ENCODE data around the gene ZNF254. TPM values are rescaled to one million over a fixed set of nuclear protein-coding genes. Genes with fewer than 3 reads are reported as not detected.

The ZNF254 gene
- total RNA-seq, 2 donors from 2014 or later, result 9.1 to 15.2 TPM

- H3K27me3 ChIP-seq, result no peaks in the 10 kb centered on the region
- no peak for TF ChIP-seq CTCF (IDR thresholded peaks at IDR 0.05)
- peaks cover 4 to 70% of the 10 kb centered on the region in 2 donors for H3K9me3 ChIP-seq
- no peaks in the 10 kb centered on the region for H3K4me1 ChIP-seq
- H3K4me3 ChIP-seq, result no peak overlapping the region
- DNase-seq (ENCODE audit: low spot score), result no peak
- peaks cover 19% of the 10 kb centered on the region for H3K36me3 ChIP-seq
- H3K27ac ChIP-seq, result no peak overlapping the region
Observed at GRCh38 chr19:24140591-24140990, 53.6 kb downstream of the ZNF254 start.

GRCh38 chr19:24141612-24142011 is 54.6 kb downstream of the ZNF254 start:
- no peaks in the 10 kb centered on the region for H3K27me3 ChIP-seq
- no peak for DNase-seq (ENCODE audit: low spot score)
- no peak overlapping the region for H3K27ac ChIP-seq
- peaks cover 4 to 70% of the 10 kb centered on the region in 2 donors for H3K9me3 ChIP-seq
- H3K4me1 ChIP-seq, result no peaks in the 10 kb centered on the region
- no peak overlapping the region for H3K4me3 ChIP-seq
- peaks cover 19% of the 10 kb centered on the region for H3K36me3 ChIP-seq
- no peak for TF ChIP-seq CTCF (IDR thresholded peaks at IDR 0.05)

- Histone ChIP-seq H3K4me3 (no peak overlapping the region), H3K36me3 (peaks cover 20% of the 10 kb centered on the region), H3K27me3 (no peaks in the 10 kb centered on the region), H3K9me3 (peaks cover 1 to 70% of the 10 kb centered on the region in 2 donors), H3K27ac (no peak overlapping the region), H3K4me1 (no peaks in the 10 kb centered on the region)
- no peak for DNase-seq (ENCODE audit: low spot score)
- TF ChIP-seq CTCF (IDR thresholded peaks at IDR 0.05), result no peak
Observed at GRCh38 chr19:24142771-24143170, 55.8 kb downstream of the ZNF254 start.

GRCh38 chr19:24159707-24160106 is 72.7 kb downstream of the ZNF254 start:
- Histone ChIP-seq H3K27me3 (no peaks in the 10 kb centered on the region), H3K36me3 (no peaks in the 10 kb centered on the region), H3K4me3 (no peak overlapping the region), H3K9me3 (peaks cover 0 to 14% of the 10 kb centered on the region in 2 donors), H3K4me1 (no peaks in the 10 kb centered on the region), H3K27ac (no peak overlapping the region)
- peak in 1 of 2 donors; percentile 46 for TF ChIP-seq CTCF (IDR thresholded peaks at IDR 0.05)
- DNase-seq (ENCODE audit: low spot score), result no peak

- Histone ChIP-seq H3K4me3 (no peak overlapping the region), H3K27ac (no peak overlapping the region), H3K36me3 (no peaks in the 10 kb centered on the region), H3K9me3 (peaks cover 0 to 4% of the 10 kb centered on the region in 2 donors), H3K27me3 (no peaks in the 10 kb centered on the region), H3K4me1 (no peaks in the 10 kb centered on the region)
- TF ChIP-seq CTCF (IDR thresholded peaks at IDR 0.05), result no peak
- no peak for DNase-seq (ENCODE audit: low spot score)
Observed at GRCh38 chr19:24166055-24166454, 79.1 kb downstream of the ZNF254 start.

GRCh38 chr19:24173882-24174281 is 86.9 kb downstream of the ZNF254 start:
- H3K27ac ChIP-seq, result no peak overlapping the region
- H3K9me3 ChIP-seq, result no peaks in the 10 kb centered on the region
- H3K27me3 ChIP-seq, result no peaks in the 10 kb centered on the region
- H3K36me3 ChIP-seq, result no peaks in the 10 kb centered on the region
- no peak for DNase-seq (ENCODE audit: low spot score)
- no peaks in the 10 kb centered on the region for H3K4me1 ChIP-seq
- no peak for TF ChIP-seq CTCF (IDR thresholded peaks at IDR 0.05)
- no peak overlapping the region for H3K4me3 ChIP-seq
